Right ventricle myocardium inferior (tissue), 1 donor: ENCODE data around the gene KDM5C. TPM values are rescaled to one million over a fixed set of nuclear protein-coding genes. Genes with fewer than 3 reads are reported as not detected.

Experiments used
- microRNA-seq: library from miRNA; unstranded; fragments of <30 nt; microRNA quantifications from one replicate; pipeline ENCODE4 v1.2.0, GENCODE V29; 2020
- total RNA-seq: library from RNA; stranded (reverse); fragmentation: NEBNext Ultra II Directional; extraction: Animal tissue kit (Norgen Biotek cat#: 25700); gene quantifications from one replicate; pipeline ENCODE4 v1.2.1, GENCODE V29; 2021
- donor health status: DM: no; HTN: yes; CAD: no; lungs with severe emphysema.

The KDM5C gene
- total RNA-seq, 1 donor from 2014 or later, result 28.1 TPM

Small RNAs within 50 kb of the gene (microRNA-seq; reads per million reads assigned to microRNA genes)
- gene MIR6894, result not detected
- gene MIR6895, result not detected

Other genes with a start within 250 kb of the KDM5C start
- gene GPR173, start 176.4 kb downstream of the KDM5C start, total RNA-seq, result 0.35 TPM
- 34.1 TPM for gene TSPYL2, start 142.8 kb downstream of the KDM5C start, total RNA-seq
- 3.4 TPM for gene KANTR, start 131.1 kb downstream of the KDM5C start, total RNA-seq
- 11.6 TPM for gene IQSEC2, start 56.4 kb upstream of the KDM5C start, total RNA-seq
- 36.9 TPM for gene SMC1A, start 197.4 kb upstream of the KDM5C start, total RNA-seq
- gene RIBC1, start 197.7 kb upstream of the KDM5C start, total RNA-seq, result 0.62 TPM
- gene HSD17B10, start 209.2 kb upstream of the KDM5C start, total RNA-seq, result 116 TPM